Testis (tissue), 2 donors: ENCODE results near the gene SENP7.

ENCODE experiments used
- POLR2A ChIP-seq: fragments of 450-650 bp; IDR thresholded peaks from one replicate; pipeline ENCODE4 v1.6.1; 2017; ENCODE audit warnings: antibody characterized with exemption, mild to moderate bottlenecking, moderate library complexity
- TF ChIP-seq, protein P1 (sequence below), 3 experiments: fragments of 450-650 bp in 2 of 3; fragments of 200-600 bp in 1 of 3; sonication (generic) in 1 of 3; IDR thresholded peaks; one replicate each; pipeline ENCODE4 v1.5.1; 2016 to 2019; ENCODE audit warnings: antibody characterized with exemption in 3 of 3, mild to moderate bottlenecking in 2 of 3, moderate library complexity in 1 of 3

GRCh38 chr3:101513419-101513986 is 491 bp upstream of the SENP7 start:
- TF ChIP-seq, protein P1, sequence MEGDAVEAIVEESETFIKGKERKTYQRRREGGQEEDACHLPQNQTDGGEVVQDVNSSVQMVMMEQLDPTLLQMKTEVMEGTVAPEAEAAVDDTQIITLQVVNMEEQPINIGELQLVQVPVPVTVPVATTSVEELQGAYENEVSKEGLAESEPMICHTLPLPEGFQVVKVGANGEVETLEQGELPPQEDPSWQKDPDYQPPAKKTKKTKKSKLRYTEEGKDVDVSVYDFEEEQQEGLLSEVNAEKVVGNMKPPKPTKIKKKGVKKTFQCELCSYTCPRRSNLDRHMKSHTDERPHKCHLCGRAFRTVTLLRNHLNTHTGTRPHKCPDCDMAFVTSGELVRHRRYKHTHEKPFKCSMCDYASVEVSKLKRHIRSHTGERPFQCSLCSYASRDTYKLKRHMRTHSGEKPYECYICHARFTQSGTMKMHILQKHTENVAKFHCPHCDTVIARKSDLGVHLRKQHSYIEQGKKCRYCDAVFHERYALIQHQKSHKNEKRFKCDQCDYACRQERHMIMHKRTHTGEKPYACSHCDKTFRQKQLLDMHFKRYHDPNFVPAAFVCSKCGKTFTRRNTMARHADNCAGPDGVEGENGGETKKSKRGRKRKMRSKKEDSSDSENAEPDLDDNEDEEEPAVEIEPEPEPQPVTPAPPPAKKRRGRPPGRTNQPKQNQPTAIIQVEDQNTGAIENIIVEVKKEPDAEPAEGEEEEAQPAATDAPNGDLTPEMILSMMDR (IDR thresholded peaks at IDR 0.05): no peak
- TF ChIP-seq POLR2A: no peak
